Liver (tissue), 9 donors: Measurements from ENCODE around the gene CWC27. TPM values are rescaled to one million over a fixed set of nuclear protein-coding genes. Genes with fewer than 3 reads are reported as not detected.

Experiments used
- DNase-seq: peaks from one replicate; pipeline ENCODE4 v3.0.0-alpha.2; 2017; ENCODE audit warnings: low spot score
- H3K27ac ChIP-seq, 2 donors: one replicate each; pipeline ENCODE4 v1.7.0; 2013; ENCODE audit warnings: inconsistent platforms in 2 of 2, low read length in 2 of 2, control low read depth in 1 of 2, low read depth in 1 of 2, mild to moderate bottlenecking in 1 of 2
- H3K27me3 ChIP-seq, 4 donors: one replicate each; pipeline versions ENCODE4 v1.6.1 to v1.7.0; 2013; ENCODE audit warnings: low read length in 3 of 4, inconsistent platforms in 1 of 4, mild to moderate bottlenecking in 1 of 4, moderate library complexity in 1 of 4; ENCODE audit not compliant: control insufficient read depth in 4 of 4, insufficient read depth in 4 of 4
- H3K36me3 ChIP-seq, 4 donors: one replicate each; pipeline versions ENCODE4 v1.6.1 to v1.7.0; 2013; ENCODE audit warnings: low read length in 3 of 4, mild to moderate bottlenecking in 3 of 4, low read depth in 1 of 4, moderate library complexity in 1 of 4; ENCODE audit not compliant: control insufficient read depth in 4 of 4, insufficient read depth in 3 of 4
- H3K4me1 ChIP-seq, 4 donors: one replicate each; pipeline versions ENCODE4 v1.6.1 to v1.7.0; 2013; ENCODE audit warnings: low read length in 3 of 4, mild to moderate bottlenecking in 3 of 4, moderate library complexity in 1 of 4; ENCODE audit not compliant: control insufficient read depth in 4 of 4, insufficient read depth in 4 of 4
- H3K4me3 ChIP-seq, 3 donors: one replicate each; pipeline versions ENCODE4 v1.6.1 to v1.7.0; 2013; ENCODE audit warnings: low read length in 3 of 3, control low read depth in 1 of 3, low read depth in 1 of 3, mild to moderate bottlenecking in 1 of 3
- H3K9ac ChIP-seq, 2 donors: one replicate each; pipeline ENCODE4 v1.7.0; 2013; ENCODE audit warnings: low read length in 2 of 2, mild to moderate bottlenecking in 2 of 2, moderate library complexity in 2 of 2, control low read depth in 1 of 2, low read depth in 1 of 2
- H3K9me3 ChIP-seq, 4 donors: one replicate each; pipeline versions ENCODE4 v1.6.1 to v1.7.0; 2013; ENCODE audit warnings: low read length in 3 of 4; ENCODE audit not compliant: control insufficient read depth in 4 of 4
- CTCF ChIP-seq: fragments of 150-350 bp; IDR thresholded peaks from 2 replicates; pipeline ENCODE4 v1.5.1; 2017; ENCODE audit warnings: improper control_type of control experiment, low read depth, low read length; ENCODE audit not compliant: missing input control
- FOXA1 ChIP-seq: IDR thresholded peaks from 2 replicates; pipeline ENCODE4 v1.6.1; 2016; ENCODE audit warnings: antibody characterized with exemption
- GABPA ChIP-seq, 2 donors: IDR thresholded peaks in 1 of 2; conservative IDR thresholded peaks in 1 of 2; 2 replicates each; pipeline ENCODE4 v1.6.1; 2016; ENCODE audit warnings: antibody characterized with exemption in 2 of 2, mild to moderate bottlenecking in 1 of 2, moderate library complexity in 1 of 2
- RAD21 ChIP-seq, 2 donors: IDR thresholded peaks; 2 replicates each; pipeline ENCODE4 v1.6.1; 2016; ENCODE audit warnings: antibody characterized with exemption in 2 of 2, mild to moderate bottlenecking in 2 of 2
- RXRA ChIP-seq, 2 donors: IDR thresholded peaks; 2 replicates each; pipeline ENCODE4 v1.6.1; 2017 to 2018; ENCODE audit warnings: antibody characterized with exemption in 2 of 2, mild to moderate bottlenecking in 1 of 2
- SP1 ChIP-seq: IDR thresholded peaks from 2 replicates; pipeline ENCODE4 v1.6.1; 2018; ENCODE audit warnings: antibody characterized with exemption, mild to moderate bottlenecking
- TAF1 ChIP-seq: conservative IDR thresholded peaks from 2 replicates; pipeline ENCODE4 v1.6.1; 2016; ENCODE audit warnings: antibody characterized with exemption, mild to moderate bottlenecking
- YY1 ChIP-seq: IDR thresholded peaks from 2 replicates; pipeline ENCODE4 v1.6.1; 2016; ENCODE audit warnings: antibody characterized with exemption, mild to moderate bottlenecking
- WGBS: extraction: QIAGEN DNeasy Blood & Tissue Kit; methylation state at CpG from one replicate; pipeline ENCODE4 v1.1.7; 2013; 5-methylcytosine and 5-hydroxymethylcytosine counted together
- polyA plus RNA-seq, 2 donors: library from polyadenylated mRNA; stranded (reverse) in 1 of 2; unstranded in 1 of 2; fragments of 200-250 nt in 1 of 2; fragments of >200 nt in 1 of 2; fragmentation: Nextera tagmentation in 1 of 2; extraction: Ambion mirVana in 1 of 2; gene quantifications; one replicate each; pipeline versions ENCODE4 v1.2.1 to v1.2.3, GENCODE V29; 2013 to 2015
- total RNA-seq, 2 donors: library from RNA; depleted of rRNA; stranded (reverse); fragments of >200 nt; gene quantifications; one replicate each; pipeline ENCODE4 v1.2.3, GENCODE V29; 2014
- TF ChIP-seq, protein P1 (sequence below): IDR thresholded peaks from 2 replicates; pipeline ENCODE4 v1.6.1; 2016; ENCODE audit warnings: antibody characterized with exemption
- TF ChIP-seq, protein P2 (sequence below): IDR thresholded peaks from 2 replicates; pipeline ENCODE4 v1.6.1; 2016; ENCODE audit warnings: antibody characterized with exemption
- TF ChIP-seq, protein P3 (sequence below): IDR thresholded peaks from 2 replicates; pipeline ENCODE4 v1.6.1; 2016; ENCODE audit warnings: antibody characterized with exemption, mild to moderate bottlenecking
- donor health status: healthy.
- donor health status: healthy.
- donor health status: healthy.
- donor health status: healthy.
- donor health status: healthy.

Gene CWC27
- total and polyA plus RNA-seq, 4 donors: 3.9 to 9.8 (median 6.0) TPM

- TF ChIP-seq, protein P1, sequence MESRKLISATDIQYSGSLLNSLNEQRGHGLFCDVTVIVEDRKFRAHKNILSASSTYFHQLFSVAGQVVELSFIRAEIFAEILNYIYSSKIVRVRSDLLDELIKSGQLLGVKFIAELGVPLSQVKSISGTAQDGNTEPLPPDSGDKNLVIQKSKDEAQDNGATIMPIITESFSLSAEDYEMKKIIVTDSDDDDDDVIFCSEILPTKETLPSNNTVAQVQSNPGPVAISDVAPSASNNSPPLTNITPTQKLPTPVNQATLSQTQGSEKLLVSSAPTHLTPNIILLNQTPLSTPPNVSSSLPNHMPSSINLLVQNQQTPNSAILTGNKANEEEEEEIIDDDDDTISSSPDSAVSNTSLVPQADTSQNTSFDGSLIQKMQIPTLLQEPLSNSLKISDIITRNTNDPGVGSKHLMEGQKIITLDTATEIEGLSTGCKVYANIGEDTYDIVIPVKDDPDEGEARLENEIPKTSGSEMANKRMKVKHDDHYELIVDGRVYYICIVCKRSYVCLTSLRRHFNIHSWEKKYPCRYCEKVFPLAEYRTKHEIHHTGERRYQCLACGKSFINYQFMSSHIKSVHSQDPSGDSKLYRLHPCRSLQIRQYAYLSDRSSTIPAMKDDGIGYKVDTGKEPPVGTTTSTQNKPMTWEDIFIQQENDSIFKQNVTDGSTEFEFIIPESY: no peak
- TF ChIP-seq CTCF (no peak), TAF1 (no peak), SP1 (no peak), GABPA (IDR thresholded peaks at IDR 0.05 in 1 of 2, conservative IDR thresholded peaks at IDR 0.05 in 1 of 2) (no peak), FOXA1 (no peak), YY1 (no peak), RXRA (IDR thresholded peaks at IDR 0.05) (no peak)
- TF ChIP-seq, protein P2, sequence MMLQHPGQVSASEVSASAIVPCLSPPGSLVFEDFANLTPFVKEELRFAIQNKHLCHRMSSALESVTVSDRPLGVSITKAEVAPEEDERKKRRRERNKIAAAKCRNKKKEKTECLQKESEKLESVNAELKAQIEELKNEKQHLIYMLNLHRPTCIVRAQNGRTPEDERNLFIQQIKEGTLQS: no peak
- TF ChIP-seq, protein P3, sequence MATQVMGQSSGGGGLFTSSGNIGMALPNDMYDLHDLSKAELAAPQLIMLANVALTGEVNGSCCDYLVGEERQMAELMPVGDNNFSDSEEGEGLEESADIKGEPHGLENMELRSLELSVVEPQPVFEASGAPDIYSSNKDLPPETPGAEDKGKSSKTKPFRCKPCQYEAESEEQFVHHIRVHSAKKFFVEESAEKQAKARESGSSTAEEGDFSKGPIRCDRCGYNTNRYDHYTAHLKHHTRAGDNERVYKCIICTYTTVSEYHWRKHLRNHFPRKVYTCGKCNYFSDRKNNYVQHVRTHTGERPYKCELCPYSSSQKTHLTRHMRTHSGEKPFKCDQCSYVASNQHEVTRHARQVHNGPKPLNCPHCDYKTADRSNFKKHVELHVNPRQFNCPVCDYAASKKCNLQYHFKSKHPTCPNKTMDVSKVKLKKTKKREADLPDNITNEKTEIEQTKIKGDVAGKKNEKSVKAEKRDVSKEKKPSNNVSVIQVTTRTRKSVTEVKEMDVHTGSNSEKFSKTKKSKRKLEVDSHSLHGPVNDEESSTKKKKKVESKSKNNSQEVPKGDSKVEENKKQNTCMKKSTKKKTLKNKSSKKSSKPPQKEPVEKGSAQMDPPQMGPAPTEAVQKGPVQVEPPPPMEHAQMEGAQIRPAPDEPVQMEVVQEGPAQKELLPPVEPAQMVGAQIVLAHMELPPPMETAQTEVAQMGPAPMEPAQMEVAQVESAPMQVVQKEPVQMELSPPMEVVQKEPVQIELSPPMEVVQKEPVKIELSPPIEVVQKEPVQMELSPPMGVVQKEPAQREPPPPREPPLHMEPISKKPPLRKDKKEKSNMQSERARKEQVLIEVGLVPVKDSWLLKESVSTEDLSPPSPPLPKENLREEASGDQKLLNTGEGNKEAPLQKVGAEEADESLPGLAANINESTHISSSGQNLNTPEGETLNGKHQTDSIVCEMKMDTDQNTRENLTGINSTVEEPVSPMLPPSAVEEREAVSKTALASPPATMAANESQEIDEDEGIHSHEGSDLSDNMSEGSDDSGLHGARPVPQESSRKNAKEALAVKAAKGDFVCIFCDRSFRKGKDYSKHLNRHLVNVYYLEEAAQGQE: no peak
- H3K27me3 ChIP-seq: no peaks in the 10 kb centered on the region
- no peaks in the 10 kb centered on the region for H3K4me1 ChIP-seq
- 89% methylated on average over 1 of the region's 1 CpG for WGBS
- H3K27ac ChIP-seq: no peak overlapping the region
- H3K9me3 ChIP-seq: peaks cover 0 to 1% (median 0%) of the 10 kb centered on the region in 4 donors
- no peaks in the 10 kb centered on the region for H3K36me3 ChIP-seq
- no peak for DNase-seq
- no peak overlapping the region for H3K4me3 ChIP-seq
- H3K9ac ChIP-seq: no peak overlapping the region
Observed at GRCh38 chr5:65055938-65056337, 287.2 kb downstream of the CWC27 start.

DNA sequence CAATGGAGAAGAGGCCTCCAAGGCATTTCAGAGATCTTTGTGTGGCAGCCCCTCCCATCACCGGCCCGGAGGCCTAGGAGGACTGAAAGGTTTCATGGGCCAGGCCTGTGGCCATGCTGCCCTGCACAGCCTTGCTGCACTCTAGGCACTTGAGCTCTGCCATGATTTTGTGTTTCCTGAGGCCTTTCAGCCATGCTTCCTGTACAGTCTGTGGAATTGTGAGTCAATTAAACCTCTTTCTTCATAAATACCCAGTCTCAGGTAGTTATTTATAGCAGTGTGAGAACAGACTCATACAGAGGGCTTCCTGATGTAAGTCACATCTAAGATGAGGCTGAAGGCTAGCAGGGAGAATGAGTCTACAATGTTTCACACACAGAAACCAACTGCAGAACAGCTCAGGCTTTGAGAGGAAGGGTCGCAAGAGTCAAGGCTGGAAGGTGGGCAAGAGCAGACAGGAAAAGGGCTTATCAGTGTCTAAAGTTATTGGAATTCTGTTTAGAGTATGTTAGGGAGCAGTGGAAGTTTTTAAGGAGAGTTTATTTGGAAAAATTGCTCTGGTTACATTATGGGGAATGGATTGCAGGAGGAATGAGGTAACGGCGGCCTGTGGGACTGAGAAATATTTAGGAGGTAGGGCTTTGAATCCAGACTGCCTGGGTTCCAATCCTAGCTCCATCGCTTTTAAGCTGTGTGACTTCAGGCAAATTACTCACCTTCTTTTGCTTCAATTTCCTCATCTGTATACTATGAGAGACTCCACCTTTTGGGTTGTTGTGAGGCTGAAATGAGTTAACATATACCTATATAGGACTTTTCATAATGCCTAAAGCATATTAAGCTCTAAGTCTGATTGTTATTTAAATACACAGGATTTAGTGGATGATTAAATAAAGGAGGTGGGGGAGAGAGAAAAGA lies 291.2 kb downstream of the CWC27 start:
- Histone ChIP-seq H3K36me3 (no peaks in the 10 kb centered on the region), H3K27ac (no peak overlapping the region), H3K4me3 (no peak overlapping the region), H3K9ac (no peak overlapping the region), H3K9me3 (peaks cover 0 to 1% (median 0%) of the 10 kb centered on the region in 4 donors), H3K4me1 (no peaks in the 10 kb centered on the region), H3K27me3 (no peaks in the 10 kb centered on the region)
- no peak for DNase-seq
- no peak for TF ChIP-seq YY1
- TF ChIP-seq SP1: no peak
- TF ChIP-seq RAD21 (IDR thresholded peaks at IDR 0.05): no peak
- WGBS: 90% methylated on average over 6 of the region's 6 CpGs
